ENCODE measurements around the gene HBE1. TPM values are rescaled to one million over a fixed set of nuclear protein-coding genes. Genes with fewer than 3 reads are reported as not detected.
"Not testable (repeated sequence)": the region's sequence is repeated elsewhere in the genome, so short reads cannot be mapped to it uniquely, and the experiment has no call there.

HBE1 gene
- total RNA-seq (2014; rRNA removed; shearing (Covaris generic)), result 28.6 and 32.7 TPM in 2 replicates

GRCh38 chr11:5269715-5270147, at the start of gene HBE1:
Gene HBE1, minus strand, starts transcription at chr11:5269945. Its CDS starts 55 bp downstream, at chr11:5269890.
- no peak for DNase-seq (ENCODE audit: low spot score)

- DNase-seq (ENCODE audit: low spot score), result no peak
Measured at GRCh38 chr11:5317292-5317691, 47.5 kb upstream of the HBE1 start.

- DNase-seq (ENCODE audit: low spot score), result not testable (repeated sequence)
Measured at GRCh38 chr11:5313326-5314023, 43.7 kb upstream of the HBE1 start.

- no peak for DNase-seq (ENCODE audit: low spot score)
Measured at GRCh38 chr11:5310423-5310822, 40.7 kb upstream of the HBE1 start.

GRCh38 chr11:5307256-5308019, 37.7 kb upstream of the HBE1 start:
- DNase-seq (ENCODE audit: low spot score), result no peak

GRCh38 chr11:5304046-5304445, 34.3 kb upstream of the HBE1 start:
- DNase-seq (ENCODE audit: low spot score), result no peak

- no peak for DNase-seq (ENCODE audit: low spot score)
Measured at GRCh38 chr11:5303626-5304025, 33.9 kb upstream of the HBE1 start.

- no peak for DNase-seq (ENCODE audit: low spot score)
Measured at GRCh38 chr11:5301846-5302245, 32.1 kb upstream of the HBE1 start, which contains the start of gene OR51B4. Gene OR51B4, minus strand, starts transcription at chr11:5301946. Its CDS starts 0 bp downstream, at chr11:5301946.

GRCh38 chr11:5300251-5300650, 30.5 kb upstream of the HBE1 start:
- DNase-seq (ENCODE audit: low spot score), result no peak

GRCh38 chr11:5298451-5298850, 28.7 kb upstream of the HBE1 start:
- DNase-seq (ENCODE audit: low spot score), result no peak

- DNase-seq (ENCODE audit: low spot score), result no peak
Measured at GRCh38 chr11:5297721-5298323, 28.1 kb upstream of the HBE1 start.

- not testable (repeated sequence) for DNase-seq (ENCODE audit: low spot score)
Measured at GRCh38 chr11:5294342-5294995, 24.7 kb upstream of the HBE1 start.

- no peak for DNase-seq (ENCODE audit: low spot score)
Measured at GRCh38 chr11:5293028-5293427, 23.3 kb upstream of the HBE1 start.

- peak; percentile 54 for DNase-seq (ENCODE audit: low spot score)
Measured at GRCh38 chr11:5291207-5291838, 21.6 kb upstream of the HBE1 start.

GRCh38 chr11:5290106-5290505, 20.4 kb upstream of the HBE1 start:
- DNase-seq (ENCODE audit: low spot score), result no peak

GRCh38 chr11:5289696-5290095, 20.0 kb upstream of the HBE1 start:
- no peak for DNase-seq (ENCODE audit: low spot score)

- DNase-seq (ENCODE audit: low spot score), result no peak
Measured at GRCh38 chr11:5288906-5289550, 19.3 kb upstream of the HBE1 start.

- DNase-seq (ENCODE audit: low spot score), result no peak
Measured at GRCh38 chr11:5288108-5288905, 18.6 kb upstream of the HBE1 start.

GRCh38 chr11:5286901-5287300, 17.2 kb upstream of the HBE1 start:
- no peak for DNase-seq (ENCODE audit: low spot score)

- DNase-seq (ENCODE audit: low spot score), result no peak
Measured at GRCh38 chr11:5286351-5286750, 16.6 kb upstream of the HBE1 start.

Data from H4 (cell line).